ENCODE measurements around the gene CD2BP2. TPM values are rescaled to one million over a fixed set of nuclear protein-coding genes. Genes with fewer than 3 reads are reported as not detected.

The CD2BP2 gene
- total RNA-seq, 4 donors from 2014 or later = 17.4 to 36.4 (median 30.5) TPM

- TF ChIP-seq, protein P1, sequence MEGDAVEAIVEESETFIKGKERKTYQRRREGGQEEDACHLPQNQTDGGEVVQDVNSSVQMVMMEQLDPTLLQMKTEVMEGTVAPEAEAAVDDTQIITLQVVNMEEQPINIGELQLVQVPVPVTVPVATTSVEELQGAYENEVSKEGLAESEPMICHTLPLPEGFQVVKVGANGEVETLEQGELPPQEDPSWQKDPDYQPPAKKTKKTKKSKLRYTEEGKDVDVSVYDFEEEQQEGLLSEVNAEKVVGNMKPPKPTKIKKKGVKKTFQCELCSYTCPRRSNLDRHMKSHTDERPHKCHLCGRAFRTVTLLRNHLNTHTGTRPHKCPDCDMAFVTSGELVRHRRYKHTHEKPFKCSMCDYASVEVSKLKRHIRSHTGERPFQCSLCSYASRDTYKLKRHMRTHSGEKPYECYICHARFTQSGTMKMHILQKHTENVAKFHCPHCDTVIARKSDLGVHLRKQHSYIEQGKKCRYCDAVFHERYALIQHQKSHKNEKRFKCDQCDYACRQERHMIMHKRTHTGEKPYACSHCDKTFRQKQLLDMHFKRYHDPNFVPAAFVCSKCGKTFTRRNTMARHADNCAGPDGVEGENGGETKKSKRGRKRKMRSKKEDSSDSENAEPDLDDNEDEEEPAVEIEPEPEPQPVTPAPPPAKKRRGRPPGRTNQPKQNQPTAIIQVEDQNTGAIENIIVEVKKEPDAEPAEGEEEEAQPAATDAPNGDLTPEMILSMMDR (IDR thresholded peaks at IDR 0.05; ENCODE audit: low read depth) = no peak
These were observed 21.4 kb upstream of the CD2BP2 start for GRCh38 chr16:30376461-30376902.

DNA sequence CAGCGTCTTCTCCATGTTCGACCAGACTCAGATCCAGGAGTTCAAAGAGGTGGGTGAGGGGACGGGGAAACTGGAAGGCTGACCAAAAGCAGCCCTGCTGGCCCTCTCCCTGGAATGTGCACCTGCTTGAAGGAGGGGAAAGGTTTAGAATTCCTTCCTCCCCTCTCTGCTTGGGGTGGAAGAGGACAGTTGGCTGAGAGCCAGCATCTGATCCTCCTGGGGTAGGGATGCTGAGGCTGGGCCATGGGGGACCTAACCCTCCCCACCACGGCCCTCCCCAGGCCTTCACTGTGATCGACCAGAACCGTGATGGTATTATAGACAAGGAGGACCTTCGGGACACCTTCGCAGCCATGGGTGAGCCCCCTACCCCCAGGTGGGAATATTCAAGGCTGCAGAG lies 20.8 kb upstream of the CD2BP2 start:
- TF ChIP-seq, protein P1 (IDR thresholded peaks at IDR 0.05; ENCODE audit: low read depth) = no peak

DNA sequence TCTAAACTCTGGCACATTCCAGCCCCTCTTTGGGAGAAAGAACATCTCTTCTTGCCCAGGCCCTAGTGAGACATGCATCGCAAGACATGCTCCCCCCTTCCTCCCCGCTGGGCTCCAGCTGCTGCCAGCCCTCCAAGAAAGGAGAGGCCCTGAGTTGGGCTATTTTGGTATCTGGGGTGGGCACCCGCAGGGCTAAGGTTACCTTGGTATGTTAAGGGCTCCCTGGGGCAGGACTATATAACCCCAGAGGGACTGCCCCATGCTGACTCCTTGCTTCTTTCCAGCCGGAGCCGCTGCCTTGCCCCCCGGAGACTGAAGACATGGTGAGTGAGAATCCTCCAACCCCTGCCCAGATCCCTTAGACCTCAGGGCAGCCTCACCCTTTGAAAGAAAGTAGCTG lies 19.4 kb upstream of the CD2BP2 start, which contains the start of gene MYL11:
MYL11 (plus strand) TSS at position 265 of the 400 bp plus-strand sequence; CDS start at position 321, 56 bp downstream.
- TF ChIP-seq, protein P1 (IDR thresholded peaks at IDR 0.05; ENCODE audit: low read depth) = no peak

- TF ChIP-seq, protein P1 (IDR thresholded peaks at IDR 0.05; ENCODE audit: low read depth) = no peak
These were observed 17.6 kb upstream of the CD2BP2 start for GRCh38 chr16:30372725-30373124.

DNA sequence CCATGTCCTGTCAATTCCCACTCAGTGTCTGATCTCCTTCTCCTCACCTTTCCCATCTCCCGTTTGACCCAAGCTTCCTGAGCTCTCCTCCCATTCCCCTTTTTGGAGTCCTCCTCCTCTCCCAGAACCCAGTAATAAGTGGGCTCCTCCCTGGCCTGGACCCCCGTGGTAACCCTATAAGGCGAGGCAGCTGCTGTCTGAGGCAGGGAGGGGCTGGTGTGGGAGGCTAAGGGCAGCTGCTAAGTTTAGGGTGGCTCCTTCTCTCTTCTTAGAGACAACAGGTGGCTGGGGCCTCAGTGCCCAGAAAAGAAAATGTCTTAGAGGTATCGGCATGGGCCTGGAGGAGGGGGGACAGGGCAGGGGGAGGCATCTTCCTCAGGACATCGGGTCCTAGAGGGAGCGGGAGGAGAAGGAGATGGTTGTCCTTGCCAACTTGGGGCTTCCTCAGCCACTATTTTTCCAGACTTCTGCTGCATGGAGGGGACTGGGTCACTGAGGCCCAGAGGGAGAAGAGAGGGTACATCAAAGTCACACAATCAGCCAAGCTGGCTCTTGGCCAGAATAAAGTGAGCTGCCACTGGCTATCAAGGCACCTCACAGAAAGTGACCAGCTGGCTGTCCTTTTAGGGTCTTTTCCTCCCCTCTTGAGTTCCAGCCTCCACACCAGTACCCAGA lies 17.1 kb upstream of the CD2BP2 start:
- TF ChIP-seq, protein P1 (IDR thresholded peaks at IDR 0.05; ENCODE audit: low read depth) = no peak

DNA sequence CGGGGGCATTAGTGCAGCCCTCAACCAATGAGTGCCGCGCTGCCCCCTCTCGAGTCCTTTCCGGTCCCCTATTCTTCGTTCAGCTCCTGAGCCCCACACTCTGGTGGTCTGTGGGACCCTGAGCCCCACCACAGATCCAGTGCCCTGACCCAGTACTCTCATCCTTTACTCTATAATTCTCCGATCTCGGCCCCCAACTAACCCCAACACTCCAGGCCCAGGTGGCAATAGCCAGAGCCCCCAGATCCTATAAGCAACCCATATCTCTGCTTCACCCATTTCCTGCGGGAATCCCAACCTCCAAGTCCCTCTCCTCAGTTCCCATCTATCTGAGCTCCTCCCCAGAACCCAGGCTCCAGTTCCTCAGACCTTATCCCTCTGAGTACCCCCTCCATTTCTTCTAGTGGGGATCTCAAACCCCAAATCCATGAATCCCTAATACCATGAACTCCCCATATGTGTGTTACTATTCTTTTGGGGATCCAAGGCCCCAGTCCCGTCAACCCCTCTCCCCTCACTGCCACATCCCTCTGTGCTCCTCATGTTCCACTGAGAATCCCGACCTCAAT lies 16.2 kb upstream of the CD2BP2 start:
- TF ChIP-seq, protein P1 (IDR thresholded peaks at IDR 0.05; ENCODE audit: low read depth) = no peak

GRCh38 chr16:30370456-30371247 lies 15.5 kb upstream of the CD2BP2 start, which contains the start of gene TBC1D10B:
Gene TBC1D10B (minus strand): TSS chr16:30370494. CDS start chr16:30370183, 311 bp downstream.
- TF ChIP-seq, protein P1 (IDR thresholded peaks at IDR 0.05; ENCODE audit: low read depth) = no peak
